ENCODE measurements around the gene KIF19.
"Not testable (repeated sequence)": the region's sequence is repeated elsewhere in the genome, so short reads cannot be mapped to it uniquely, and the experiment has no call there.

Gene KIF19

GRCh38 chr17:74390680-74391653 lies 64.9 kb downstream of the KIF19 start:
- DNase-seq, result no peak

- DNase-seq, result no peak
These were observed 65.7 kb downstream of the KIF19 start for GRCh38 chr17:74391771-74392170.

GRCh38 chr17:74392848-74393247 lies 66.8 kb downstream of the KIF19 start:
- no peak for DNase-seq

GRCh38 chr17:74393346-74393942 lies 67.4 kb downstream of the KIF19 start:
- no peak for DNase-seq

GRCh38 chr17:74394275-74394950 lies 68.4 kb downstream of the KIF19 start:
- no peak for DNase-seq

GRCh38 chr17:74394977-74395376 lies 69.0 kb downstream of the KIF19 start:
- no peak for DNase-seq

- DNase-seq, result no peak
These were observed 70.5 kb downstream of the KIF19 start for GRCh38 chr17:74396567-74396966.

GRCh38 chr17:74402048-74402447 lies 76.0 kb downstream of the KIF19 start:
- DNase-seq, result no peak

GRCh38 chr17:74403512-74404137 lies 77.6 kb downstream of the KIF19 start:
- DNase-seq, result no peak

GRCh38 chr17:74404218-74404617 lies 78.2 kb downstream of the KIF19 start:
- no peak for DNase-seq

GRCh38 chr17:74404789-74405188 lies 78.8 kb downstream of the KIF19 start:
- DNase-seq, result no peak

- not testable (repeated sequence) for DNase-seq
These were observed 79.3 kb downstream of the KIF19 start for GRCh38 chr17:74405311-74405710.
